Hippocampal formation (tissue), 2 donors: ENCODE results near the gene ZNF451.
"Not testable (repeated sequence)": the region's sequence is repeated elsewhere in the genome, so short reads cannot be mapped to it uniquely, and the experiment has no call there.

Experiments used
- DNase-seq, 2 donors: peaks; one replicate each; lab custom pipeline; 2025; lab: John Stamatoyannopoulos, UW

The ZNF451 gene

GRCh38 chr6:57090458-57091067 lies 575 bp downstream of the ZNF451 start:
- DNase-seq, result not testable (repeated sequence)

- not testable (repeated sequence) for DNase-seq
Observed at GRCh38 chr6:57091375-57091774, 1.4 kb downstream of the ZNF451 start.

DNA sequence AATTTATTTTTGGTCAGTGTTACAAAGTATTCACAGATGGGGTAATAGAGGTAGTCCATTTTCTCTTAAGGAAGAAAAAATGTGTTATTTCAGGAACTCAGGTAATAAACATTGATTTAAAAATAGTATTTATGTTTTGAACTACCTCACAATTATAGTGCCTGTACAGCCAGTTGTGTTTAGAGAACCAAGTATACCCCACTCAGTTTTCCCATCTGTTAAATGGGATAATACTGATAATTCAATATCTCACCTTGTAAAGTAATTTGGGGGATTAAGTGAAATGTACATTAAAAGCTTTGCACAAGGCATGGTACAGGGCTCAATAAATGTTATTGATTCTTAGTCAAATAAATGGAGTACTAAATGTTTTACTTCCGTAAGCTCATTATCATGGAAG lies 4.7 kb downstream of the ZNF451 start:
- DNase-seq, result no peak

- no peak for DNase-seq
Observed at GRCh38 chr6:57097596-57097995, 7.6 kb downstream of the ZNF451 start.

DNA sequence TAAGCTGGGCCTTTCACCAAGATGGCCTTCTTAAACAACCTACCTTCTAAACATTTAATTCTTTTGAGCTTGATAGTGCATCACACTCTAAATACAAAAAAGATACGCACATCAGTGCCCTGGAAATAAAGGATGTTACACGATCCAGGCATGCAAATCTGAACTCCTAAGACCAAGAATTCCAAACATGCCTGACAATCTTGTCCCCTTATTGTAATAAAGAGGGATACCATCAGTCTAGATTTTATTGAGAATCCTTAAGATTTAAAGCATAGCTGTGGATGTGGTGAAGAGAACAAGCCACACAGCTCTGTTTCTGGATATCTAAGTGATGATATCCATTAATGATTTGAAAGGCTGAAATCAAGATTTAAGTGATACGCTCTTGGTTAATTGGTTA lies 13.0 kb downstream of the ZNF451 start:
- DNase-seq, result no peak

DNA sequence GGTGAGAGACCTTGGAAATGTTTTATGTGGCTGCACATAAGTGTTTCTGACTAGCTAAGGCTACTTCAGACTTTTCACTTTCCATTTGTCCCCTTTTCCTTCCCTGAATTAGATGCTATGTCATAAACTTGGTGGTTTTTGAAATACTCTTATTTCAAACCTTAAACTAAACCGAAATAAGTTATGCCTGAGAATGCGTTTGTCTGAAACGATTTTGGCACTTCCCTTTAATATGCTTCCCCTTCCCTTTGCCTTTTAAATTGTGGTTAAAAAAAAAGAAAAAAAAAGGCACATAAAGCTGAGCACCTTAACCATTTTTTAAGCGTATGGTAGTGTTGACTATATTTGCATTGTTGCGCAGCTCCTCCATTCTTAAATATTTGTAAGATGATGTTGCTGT lies 14.3 kb downstream of the ZNF451 start:
- DNase-seq, result no peak

- DNase-seq, result no peak
Observed at GRCh38 chr6:57106990-57107389, 17.0 kb downstream of the ZNF451 start.

- DNase-seq, result no peak
Observed at GRCh38 chr6:57108691-57109090, 18.7 kb downstream of the ZNF451 start.

DNA sequence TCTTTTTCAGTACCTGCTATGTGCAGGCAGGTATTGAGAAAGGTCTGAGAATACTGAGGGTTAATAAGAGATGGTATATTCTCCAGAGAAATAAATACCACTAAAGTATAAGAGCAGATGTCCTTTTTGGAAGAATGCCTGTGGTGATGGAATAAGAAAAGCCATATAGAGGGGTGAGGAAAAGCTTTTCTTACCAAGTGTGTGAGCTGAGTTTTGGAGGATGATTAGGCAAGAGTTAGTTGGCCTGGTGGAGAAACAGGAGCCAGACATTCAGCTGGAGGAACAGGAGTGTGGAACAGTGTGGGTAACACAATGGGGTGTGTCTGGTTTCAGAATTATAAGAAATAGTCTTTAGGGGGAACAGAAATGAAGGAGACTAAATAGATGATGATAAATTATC lies 19.9 kb downstream of the ZNF451 start:
- no peak for DNase-seq

DNA sequence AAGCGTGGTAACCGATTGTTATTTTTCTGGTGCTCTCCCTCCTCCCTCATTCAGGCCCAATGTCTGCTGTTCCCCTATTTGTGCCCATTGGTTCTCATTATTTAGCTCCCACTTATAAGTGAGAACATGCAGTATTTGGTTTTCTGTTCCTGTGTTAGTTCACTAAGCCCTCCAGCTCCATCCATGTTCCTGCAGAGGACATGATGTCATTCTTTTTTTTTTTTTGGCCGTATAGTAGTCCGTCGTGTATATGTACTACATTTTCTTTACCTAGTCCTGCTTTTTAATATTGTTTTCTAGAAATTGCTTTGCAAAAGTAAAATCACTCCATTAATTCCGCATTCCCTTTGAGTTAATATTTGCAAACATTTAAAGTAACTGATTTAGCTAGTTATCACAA lies 23.1 kb downstream of the ZNF451 start:
- DNase-seq, result no peak

DNA sequence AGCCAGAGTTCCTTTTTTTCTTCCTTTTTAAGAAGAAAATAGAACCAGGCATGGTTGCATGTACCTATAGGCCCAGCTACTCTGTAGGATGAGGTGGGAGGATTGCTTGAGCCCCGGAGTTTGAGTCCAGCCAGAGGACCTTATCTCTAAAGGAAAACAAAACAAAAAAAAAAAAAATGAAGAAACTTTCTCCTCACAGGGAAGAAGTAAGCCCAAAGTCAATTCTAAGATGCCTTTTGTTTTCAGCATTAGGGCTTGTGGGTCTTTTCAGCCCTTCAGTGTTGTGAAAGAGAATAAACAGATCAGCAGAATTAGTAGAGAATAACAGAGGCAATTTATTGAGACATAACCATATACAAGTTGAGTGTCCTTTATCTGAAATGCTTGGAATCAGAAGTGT lies 26.8 kb downstream of the ZNF451 start:
- DNase-seq, result no peak

DNA sequence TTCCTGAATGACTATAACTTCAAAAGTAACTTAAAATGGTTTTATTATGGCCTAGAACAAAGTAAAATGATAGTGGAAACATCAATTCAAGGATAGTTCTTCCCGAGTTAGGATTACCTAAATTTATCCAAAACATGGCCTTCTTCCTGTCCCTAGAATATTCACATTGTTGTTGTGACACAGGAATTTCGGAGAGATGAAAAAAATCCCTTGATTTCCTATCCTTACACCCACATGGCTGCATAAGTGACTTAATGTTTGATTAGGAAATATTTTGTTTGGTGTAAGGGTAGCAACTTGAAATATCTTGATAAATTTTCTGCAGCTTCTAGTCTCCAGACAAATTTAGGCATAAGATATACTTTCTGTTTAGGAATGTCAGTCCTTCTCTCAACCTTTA lies 27.8 kb downstream of the ZNF451 start:
- DNase-seq, result no peak

DNA sequence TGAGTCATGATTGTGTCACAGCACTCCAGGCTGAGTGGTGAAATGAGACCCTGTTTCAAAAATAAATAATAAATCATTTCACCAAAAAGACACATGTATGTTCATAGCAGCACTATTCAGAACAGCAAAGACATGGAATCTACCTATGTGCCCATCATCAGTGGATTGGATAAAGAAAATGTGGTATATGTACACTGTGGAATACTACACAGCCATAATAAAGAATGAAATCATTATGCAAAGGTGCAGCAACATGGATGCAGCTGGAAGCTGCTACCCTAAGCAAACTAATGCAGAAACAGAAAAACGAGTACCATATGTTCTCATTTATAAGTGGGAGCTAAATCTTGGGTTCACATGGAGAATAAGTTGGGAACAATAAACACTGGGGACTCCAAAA lies 33.1 kb downstream of the ZNF451 start:
- DNase-seq, result no peak

GRCh38 chr6:57127763-57128162 lies 37.8 kb downstream of the ZNF451 start:
- no peak for DNase-seq

GRCh38 chr6:57130661-57131177 lies 40.7 kb downstream of the ZNF451 start:
- DNase-seq, result no peak

- DNase-seq, result no peak
Observed at GRCh38 chr6:57134954-57135353, 45.0 kb downstream of the ZNF451 start.

- no peak for DNase-seq
Observed at GRCh38 chr6:57135885-57136284, 45.9 kb downstream of the ZNF451 start.

DNA sequence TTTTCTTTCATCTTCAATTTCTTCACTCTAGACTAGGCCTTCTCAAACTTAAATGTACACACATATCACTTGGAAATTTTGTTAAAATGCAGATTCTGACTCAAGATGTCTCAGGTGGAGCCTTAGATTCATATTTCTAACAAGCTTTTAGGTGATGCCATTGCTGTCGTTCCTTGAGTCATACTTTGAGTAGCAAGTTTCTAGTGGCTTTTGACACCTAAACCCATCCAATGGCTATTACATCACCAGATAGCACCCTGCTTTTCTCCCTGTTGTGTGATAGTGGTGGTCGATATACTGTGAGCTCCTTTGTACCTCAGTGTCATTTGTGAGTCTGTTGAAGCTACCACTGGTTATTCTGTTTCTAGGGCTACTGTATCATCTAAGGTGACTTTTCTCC lies 47.4 kb downstream of the ZNF451 start:
- no peak for DNase-seq

- no peak for DNase-seq
Observed at GRCh38 chr6:57138026-57138425, 48.0 kb downstream of the ZNF451 start.

- no peak for DNase-seq
Observed at GRCh38 chr6:57141451-57142177, 51.6 kb downstream of the ZNF451 start.

DNA sequence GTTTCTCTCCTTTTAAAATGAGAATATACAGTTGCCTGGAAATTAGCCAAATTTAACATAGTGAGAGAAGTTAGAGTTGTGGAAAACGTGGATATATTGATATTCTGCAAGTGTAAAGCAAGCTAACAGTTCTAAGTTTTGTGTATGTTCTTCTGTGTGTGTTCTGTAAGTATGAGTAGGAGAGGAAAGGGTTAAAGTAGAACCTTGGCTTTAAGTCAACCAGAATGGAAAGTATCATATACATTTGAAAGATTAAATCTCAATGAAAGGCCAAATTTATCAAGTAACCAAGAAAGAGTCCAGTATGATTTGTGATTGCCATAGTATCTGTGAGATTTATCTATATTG lies 52.2 kb downstream of the ZNF451 start:
- DNase-seq, result no peak

DNA sequence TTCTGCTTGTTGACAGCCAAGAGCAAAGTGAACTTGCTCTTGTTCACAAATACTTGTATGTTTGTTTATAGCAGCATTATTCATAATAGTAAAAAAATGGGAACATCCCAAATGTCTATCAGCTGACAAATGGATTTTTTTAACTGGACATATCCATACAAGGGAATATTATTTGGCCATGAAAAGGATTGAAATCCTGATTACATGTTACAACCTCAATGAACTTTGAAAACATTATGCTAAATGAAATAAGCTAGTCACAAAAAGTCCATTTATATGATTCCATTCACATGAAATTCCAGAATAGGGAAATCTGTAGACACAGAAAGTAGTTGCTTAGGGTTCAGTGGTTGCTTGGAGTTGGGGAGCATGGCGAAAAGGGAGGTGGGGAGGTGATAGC lies 53.7 kb downstream of the ZNF451 start:
- no peak for DNase-seq

DNA sequence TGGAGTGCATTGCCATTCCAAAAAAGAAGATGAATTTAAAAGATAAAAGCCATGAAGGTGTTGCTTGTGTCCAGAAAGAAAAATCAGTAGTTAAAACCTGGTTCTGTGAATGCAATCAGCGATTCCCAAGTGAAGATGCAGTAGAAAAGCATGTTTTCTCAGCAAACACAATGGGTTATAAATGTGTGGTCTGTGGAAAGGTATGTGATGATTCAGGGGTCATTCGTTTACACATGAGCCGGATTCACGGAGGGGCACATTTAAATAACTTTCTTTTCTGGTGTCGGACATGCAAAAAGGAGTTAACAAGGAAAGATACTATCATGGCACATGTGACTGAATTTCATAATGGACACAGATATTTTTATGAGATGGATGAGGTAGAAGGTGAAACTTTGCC lies 57.4 kb downstream of the ZNF451 start:
- DNase-seq, result no peak
